ENCODE data around the gene PIP4K2B. TPM values are rescaled to one million over a fixed set of nuclear protein-coding genes. Genes with fewer than 3 reads are reported as not detected.

The PIP4K2B gene
- total RNA-seq: 10 to 100 TPM; 32.1 to 74.9 (median 66.5) TPM
- polyA plus RNA-seq: 10 to 100 TPM; 41.4 to 95.3 TPM
- long read RNA-seq, donor 1, full-length matches to known transcripts: 2 of 43 reads
- long read RNA-seq, donor 1, partial matches to known transcripts: 2 of 43 reads
- long read RNA-seq, donor 1, other reads (novel, unspliced or antisense): 39 of 43 reads
- long read RNA-seq, donor 2, full-length matches to known transcripts: 7 of 14 reads
- long read RNA-seq, donor 2, partial matches to known transcripts: 7 of 14 reads
- long read RNA-seq, donor 2, other reads (novel, unspliced or antisense): 0 of 14 reads
- long read RNA-seq, donor 3, full-length matches to known transcripts: 30 of 77 reads
- long read RNA-seq, donor 3, partial matches to known transcripts: 3 of 77 reads
- long read RNA-seq, donor 3, other reads (novel, unspliced or antisense): 44 of 77 reads

- peak within 1 kb of the TSS; percentile 98 for H3K4me3 ChIP-seq
- 0 to 1% (median 1%) methylated on average over 38 to 76 of the region's 76 CpGs for WGBS, 3 donors
- intact Hi-C loops (cut with DNase I): no loop called here
- no peaks in the 10 kb centered on the region for H3K36me3 ChIP-seq
- H3K9me3 ChIP-seq: no peaks in the 10 kb centered on the region
- peak; percentile 96 to 97 (median 96) for DNase-seq
- H3K27me3 ChIP-seq: no peaks in the 10 kb centered on the region
- peak; percentile 46 for TF ChIP-seq POLR2A (IDR thresholded peaks at IDR 0.05)
- TF ChIP-seq CTCF (IDR thresholded peaks at IDR 0.05): no peak
- H3K27ac ChIP-seq: peak within 1 kb of the TSS; percentile 97 to 100
- peaks cover 7% of the 10 kb centered on the region for H3K4me1 ChIP-seq (ENCODE audit: insufficient read depth)
Observed at GRCh38 chr17:38799501-38800236, at the start of gene PIP4K2B. Gene PIP4K2B (minus strand): TSS chr17:38799556. CDS start chr17:38799424, 132 bp downstream.

- DNase-seq: no peak
- intact Hi-C loops (cut with DNase I): loop anchor here in 1 of 4 donors (10.0 kb wide), 1 partner anchor 64 kb away; no protein-coding TSS in a partner anchor
- Histone ChIP-seq H3K36me3 (no peaks in the 10 kb centered on the region), H3K4me1 (ENCODE audit: insufficient read depth) (no peaks in the 10 kb centered on the region), H3K27ac (no peak overlapping the region), H3K9me3 (no peaks in the 10 kb centered on the region), H3K4me3 (no peak overlapping the region), H3K27me3 (no peaks in the 10 kb centered on the region)
- 95 to 100% (median 98%) methylated on average over 1 of the region's 1 CpG for WGBS, 3 donors
- TF ChIP-seq POLR2A (IDR thresholded peaks at IDR 0.05) (no peak), EP300 (IDR thresholded peaks at IDR 0.05) (no peak), CTCF (IDR thresholded peaks at IDR 0.05) (no peak)
Observed at GRCh38 chr17:38848557-38848891, 49.2 kb upstream of the PIP4K2B start.

GRCh38 chr17:38844261-38844757 lies 45.0 kb upstream of the PIP4K2B start:
- WGBS, 3 donors: 65 to 76% (median 69%) methylated on average over 12 to 13 of the region's 13 CpGs
- TF ChIP-seq EP300 (IDR thresholded peaks at IDR 0.05): no peak
- Histone ChIP-seq H3K27me3 (no peaks in the 10 kb centered on the region), H3K27ac (no peak overlapping the region), H3K9me3 (no peaks in the 10 kb centered on the region), H3K36me3 (no peaks in the 10 kb centered on the region), H3K4me3 (no peak overlapping the region), H3K4me1 (ENCODE audit: insufficient read depth) (no peaks in the 10 kb centered on the region)
- intact Hi-C loops (cut with DNase I): loop anchor here in 1 of 4 donors (10.0 kb wide), 1 partner anchor 60 kb away; no protein-coding TSS in a partner anchor
- no peak for DNase-seq

GRCh38 chr17:38825762-38826247 lies 26.4 kb upstream of the PIP4K2B start:
- Histone ChIP-seq H3K27me3 (no peaks in the 10 kb centered on the region), H3K4me3 (peak overlapping the region; percentile 95), H3K4me1 (ENCODE audit: insufficient read depth) (peaks cover 2% of the 10 kb centered on the region), H3K27ac (peak overlapping the region; percentile 88 to 93), H3K36me3 (no peaks in the 10 kb centered on the region), H3K9me3 (no peaks in the 10 kb centered on the region)
- 82 to 86% (median 84%) methylated on average over 17 of the region's 17 CpGs for WGBS, 3 donors
- peak in 3 of 5 donors; percentile 29 to 41 (median 34) for DNase-seq
- intact Hi-C loops (cut with DNase I): no loop called here
- TF ChIP-seq CTCF (IDR thresholded peaks at IDR 0.05): no peak
- TF ChIP-seq EP300 (IDR thresholded peaks at IDR 0.05): no peak
- no peak for TF ChIP-seq POLR2A (IDR thresholded peaks at IDR 0.05)
